K562 (cell line): Measurements from ENCODE around the gene FILIP1L. TPM values are rescaled to one million over a fixed set of nuclear protein-coding genes. Genes with fewer than 3 reads are reported as not detected.

ENCODE experiments used
- ARID1B ChIP-seq: fragments of 450-650 bp; IDR thresholded peaks from 2 replicates; pipeline ENCODE4 v1.6.1; 2016; ENCODE audit warnings: antibody characterized with exemption, mild to moderate bottlenecking, inconsistent platforms
- CBFA2T2 ChIP-seq: fragments of 450-650 bp; conservative IDR thresholded peaks from 2 replicates; pipeline ENCODE4 v1.6.1; 2017; ENCODE audit warnings: mild to moderate bottlenecking
- CBFA2T3 ChIP-seq: fragments of 450-650 bp; IDR thresholded peaks from 2 replicates; pipeline ENCODE4 v1.6.1; 2017
- CHD7 ChIP-seq: fragments of 200-600 bp; sonication (generic); IDR thresholded peaks from one replicate; pipeline ENCODE4 v1.6.1; 2012; ENCODE audit warnings: mild to moderate bottlenecking, low read depth, low read length, inconsistent platforms
- HMG20A ChIP-seq: fragments of 450-650 bp; formaldehyde crosslinking; conservative IDR thresholded peaks from 2 replicates; pipeline ENCODE4 v1.4.0; 2020; ENCODE audit warnings: mild to moderate bottlenecking, mixed read lengths
- ILK ChIP-seq: fragments of 450-650 bp; IDR thresholded peaks from 2 replicates; pipeline ENCODE4 v1.6.1; 2016; ENCODE audit warnings: missing genetic modification characterization, low read depth, mild to moderate bottlenecking, missing compliant biosample characterization, moderate library complexity, borderline replicate concordance
- PCBP2 ChIP-seq: fragments of 200-400 bp; formaldehyde crosslinking; IDR thresholded peaks from 2 replicates; pipeline ENCODE4 v1.6.1; 2018; ENCODE audit warnings: low read length, low read depth, mild to moderate bottlenecking, moderate library complexity; ENCODE audit not compliant: poor library complexity, severe bottlenecking
- POLR2AphosphoS5 ChIP-seq: IDR thresholded peaks from 2 replicates; pipeline ENCODE4 v1.6.1; 2011; ENCODE audit warnings: mild to moderate bottlenecking, low read depth, low read length, moderate library complexity; ENCODE audit not compliant: control insufficient read depth, insufficient read depth
- SP1 ChIP-seq: sonication (generic); formaldehyde crosslinking; IDR thresholded peaks from 2 replicates; pipeline ENCODE4 v1.8.1; 2022; ENCODE audit warnings: mild to moderate bottlenecking, missing genetic modification reagents
- TAF9B ChIP-seq: fragments of 450-650 bp; IDR thresholded peaks from 2 replicates; pipeline ENCODE4 v1.6.1; 2018; ENCODE audit warnings: mild to moderate bottlenecking; ENCODE audit not compliant: partially characterized antibody
- TAL1 ChIP-seq: fragments of 450-650 bp; IDR thresholded peaks from 2 replicates; pipeline ENCODE4 v1.6.1; 2016; ENCODE audit warnings: mild to moderate bottlenecking
- TEAD1 ChIP-seq, 2 experiments: fragments of 450-650 bp in 1 of 2; sonication (generic) in 1 of 2; formaldehyde crosslinking; IDR thresholded peaks; 2 replicates each; pipeline versions ENCODE4 v1.4.0 to v1.8.0; 2020 to 2022; ENCODE audit warnings: mild to moderate bottlenecking in 2 of 2, missing genetic modification reagents in 1 of 2
- ZNF224 ChIP-seq: sonication (generic); formaldehyde crosslinking; IDR thresholded peaks from 2 replicates; pipeline ENCODE4 v1.8.0; 2022; ENCODE audit warnings: mild to moderate bottlenecking, missing genetic modification reagents
- ZNF316 ChIP-seq: fragments of 450-650 bp; IDR thresholded peaks from 2 replicates; pipeline ENCODE4 v1.6.1; 2016
- polyA plus RNA-seq, 8 experiments: library from polyadenylated mRNA; depleted of rRNA in 4 of 8; stranded (reverse) in 5 of 8; unstranded in 3 of 8; fragments of >200 nt; fragmentation: Nextera tagmentation in 2 of 8; fragmentation: Illumina TruSeq in 1 of 8; extraction: Ambion mirVana in 2 of 8; extraction: Trizol in 1 of 8; gene quantifications; 2 replicates each; pipeline versions ENCODE4 v1.2.1 to v1.2.3, GENCODE V29; 2011 to 2014; ENCODE audit warnings: inconsistent platforms in 1 of 8, missing spikeins in 1 of 8
- total RNA-seq, 7 experiments: library from RNA; depleted of rRNA in 6 of 7; stranded (reverse); fragments of >200 nt in 6 of 7; fragmentation: Illumina TruSeq in 2 of 7; extraction: Trizol in 2 of 7; gene quantifications; 2 replicates each; pipeline versions ENCODE4 v1.2.1 to v1.2.3, GENCODE V29; 2011 to 2021; ENCODE audit warnings: low replicate concordance in 1 of 7

The FILIP1L gene
- total and polyA plus RNA-seq, 9 of the 15 experiments (the other 6 are each of a cell fraction or from before 2014, with no cell fraction given) = 0.50 to 2.1 (median 1.1) TPM

- TF ChIP-seq CHD7 = no peak
- no peak for TF ChIP-seq ZNF316
- TF ChIP-seq TAF9B = peak; percentile 20
- TF ChIP-seq PCBP2 = no peak
- no peak for TF ChIP-seq ILK
- TF ChIP-seq ARID1B = peak; percentile 96
- TF ChIP-seq CBFA2T2 = peak; percentile 32; the same call in 1 of the 2 replicates
- TF ChIP-seq ZNF224 (CRISPR knock-in tag) = no peak
- TF ChIP-seq CBFA2T3 = peak; percentile 75
- TF ChIP-seq POLR2AphosphoS5 = no peak
- TF ChIP-seq SP1 (CRISPR knock-in tag) = no peak
- TF ChIP-seq TEAD1 (CRISPR knock-in tag; IDR thresholded peaks at IDR 0.05) = 0 out of 4 replicates have a peak, but pooled peaks of 1 of the 2 experiments have one; percentile 27
- peak; percentile 72 for TF ChIP-seq TAL1
- no peak for TF ChIP-seq HMG20A (CRISPR knock-in tag)
Measured at GRCh38 chr3:99825004-99825640, 289.2 kb downstream of the FILIP1L start (continued).
